Measurements from ENCODE around the gene MGP.

The MGP gene

DNA sequence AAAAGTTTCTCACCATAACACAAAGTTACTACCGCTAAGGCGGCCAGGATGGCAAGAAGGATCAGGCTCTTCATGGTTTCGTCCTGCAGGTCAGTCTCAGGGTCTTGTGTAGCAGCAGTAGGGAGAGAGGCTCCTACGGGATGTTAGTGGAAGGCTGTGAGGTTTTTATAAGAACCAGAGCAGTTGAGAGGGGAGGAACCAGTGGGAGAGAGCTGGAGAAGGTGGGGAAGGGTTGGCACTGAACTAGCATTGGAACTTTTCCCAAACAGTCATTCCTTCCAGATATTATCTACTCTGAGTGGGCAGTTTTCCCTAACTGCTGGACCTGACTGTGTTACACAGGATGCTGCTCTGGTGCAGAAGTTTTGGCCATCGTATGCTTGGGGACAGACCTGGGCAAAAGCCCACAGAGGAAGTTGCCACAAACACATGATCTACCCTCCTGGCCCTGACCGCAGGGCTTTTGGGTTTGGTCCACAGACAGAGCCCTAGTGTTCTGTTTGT lies at the start of gene MGP:
MGP (minus strand) TSS at position 137 of the 504 bp plus-strand sequence; CDS start at position 74, 63 bp downstream.
- DNase-seq (ENCODE audit: low spot score): no peak

DNA sequence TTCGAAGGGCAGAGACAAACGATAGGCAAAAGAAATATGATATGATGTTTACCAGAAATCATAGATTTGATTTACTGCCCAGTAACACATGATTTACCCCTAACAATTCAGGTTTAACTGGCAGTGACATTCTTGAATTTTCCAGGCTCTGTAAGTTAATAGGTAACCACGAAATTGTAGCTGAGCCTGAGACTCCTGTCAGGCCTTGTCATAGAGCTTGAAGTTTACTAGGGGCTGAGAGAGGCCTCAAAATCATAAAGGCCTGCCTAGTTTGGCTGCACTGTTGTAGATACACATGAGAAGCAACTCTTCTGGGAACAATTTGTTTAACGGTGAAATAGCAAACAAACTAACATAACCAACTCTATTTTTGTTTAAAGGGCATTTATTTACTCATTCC lies 49.4 kb upstream of the MGP start:
- no peak for DNase-seq (ENCODE audit: low spot score)

DNA sequence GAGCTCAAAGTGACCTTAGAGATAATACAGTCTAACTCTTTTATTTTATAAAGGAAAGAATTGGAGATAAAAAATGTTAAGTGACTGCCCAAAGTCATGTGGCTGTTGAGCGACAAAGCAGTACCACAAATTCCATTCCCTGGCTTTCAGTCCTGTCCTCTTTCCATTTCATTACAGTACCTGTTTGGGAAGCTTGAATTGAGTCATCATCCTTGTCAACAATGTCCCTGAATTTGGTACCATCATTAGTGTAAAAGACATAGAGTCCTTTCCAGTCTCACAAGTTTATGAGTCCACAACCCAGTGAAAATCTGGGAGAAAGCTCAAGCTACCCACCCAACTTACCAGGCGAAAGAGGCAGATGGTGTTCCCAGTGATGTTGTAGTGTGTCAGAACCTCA lies 48.9 kb upstream of the MGP start:
- DNase-seq (ENCODE audit: low spot score): no peak

DNA sequence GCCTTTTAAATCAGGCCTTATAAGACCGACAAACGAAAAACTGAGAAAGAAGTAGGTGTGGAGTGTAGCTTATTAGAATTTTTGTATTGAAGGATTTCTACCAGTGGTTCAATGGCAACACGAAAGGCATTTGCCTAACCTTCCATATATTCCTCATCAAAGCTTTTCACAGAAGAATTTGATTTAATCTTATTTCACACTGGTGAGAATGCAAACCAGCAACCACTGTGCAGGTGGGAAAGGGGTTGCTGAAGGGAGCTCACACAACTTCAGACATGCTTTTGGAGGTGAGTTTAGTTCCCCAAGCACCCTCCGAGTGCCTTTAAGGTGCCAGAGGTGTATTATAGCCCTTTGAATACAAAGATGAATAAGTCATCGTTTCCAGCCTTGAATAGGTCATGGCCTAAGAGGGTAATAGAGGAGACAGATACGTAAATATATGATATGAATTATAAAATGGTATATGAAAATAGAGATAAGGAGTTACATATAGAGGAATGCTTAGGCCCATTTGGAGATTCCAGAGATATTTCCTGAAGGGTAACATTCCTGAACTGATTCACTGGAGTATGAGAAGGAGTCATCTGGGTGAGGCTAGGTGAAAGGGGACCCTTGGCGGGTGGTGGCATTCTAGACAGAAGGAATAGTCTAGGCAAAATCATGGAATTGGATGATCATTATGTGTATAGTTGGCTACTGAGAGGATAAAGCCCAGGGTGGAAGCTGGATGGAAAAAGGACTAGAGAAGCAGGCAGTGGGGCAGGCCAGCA lies 46.3 kb upstream of the MGP start:
- DNase-seq (ENCODE audit: low spot score): no peak

DNA sequence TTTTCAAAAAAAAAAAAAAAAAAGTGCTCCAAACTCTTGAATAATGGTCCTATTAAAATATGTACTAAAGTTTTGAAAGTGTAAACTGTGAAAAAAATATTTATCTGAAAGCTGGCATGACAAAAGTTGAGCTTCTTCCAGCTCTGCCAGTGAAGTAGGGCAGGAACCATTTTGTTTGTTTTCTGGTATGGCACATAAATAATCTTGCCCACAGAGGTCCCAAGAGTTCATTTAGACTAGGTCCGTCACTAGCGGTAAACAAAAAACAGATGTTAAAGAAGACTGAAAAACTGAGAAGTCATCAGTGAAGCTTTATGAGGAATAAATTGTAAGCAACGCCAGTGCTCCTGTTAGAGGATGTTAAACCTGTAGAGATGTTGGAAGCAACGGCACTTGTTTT lies 45.7 kb upstream of the MGP start:
- DNase-seq (ENCODE audit: low spot score): no peak

DNA sequence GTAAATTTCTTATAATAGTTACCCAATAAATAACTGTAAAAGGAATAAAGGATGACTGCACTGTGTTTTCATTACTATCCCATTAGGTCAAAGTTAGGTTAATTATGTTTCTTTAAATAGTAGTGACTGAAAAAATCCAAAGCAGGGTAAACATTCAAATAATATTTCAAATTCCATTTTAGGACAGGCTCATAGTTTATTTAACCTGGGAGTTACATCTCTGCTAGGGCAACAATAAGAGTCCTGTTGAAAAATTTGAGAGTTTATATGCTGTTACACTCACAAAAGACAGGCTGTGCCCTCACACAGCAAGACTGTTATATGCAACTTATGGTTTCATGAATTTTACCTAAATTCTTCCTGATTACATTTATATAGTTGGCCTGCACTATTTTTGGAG lies 44.6 kb upstream of the MGP start:
- DNase-seq (ENCODE audit: low spot score): no peak

DNA sequence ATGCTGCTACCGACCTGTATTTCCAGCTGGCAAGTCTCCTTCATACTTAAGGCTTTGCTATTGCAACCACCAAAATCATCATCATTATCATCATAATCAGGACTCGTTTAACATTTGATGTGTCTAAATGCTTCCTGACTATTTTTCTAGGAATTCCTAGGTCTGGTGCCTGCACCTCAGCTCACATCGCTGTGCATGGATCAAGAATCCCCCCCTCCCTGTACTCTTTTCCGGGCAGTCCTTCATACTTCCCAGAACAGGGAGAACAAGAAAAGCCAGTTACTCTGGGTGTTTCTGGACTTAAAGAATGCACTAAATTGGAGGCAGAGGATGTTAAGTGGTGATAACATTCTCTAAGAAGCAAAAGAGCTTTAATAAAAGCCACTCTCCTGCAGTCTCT lies 43.3 kb upstream of the MGP start:
- DNase-seq (ENCODE audit: low spot score): no peak

DNA sequence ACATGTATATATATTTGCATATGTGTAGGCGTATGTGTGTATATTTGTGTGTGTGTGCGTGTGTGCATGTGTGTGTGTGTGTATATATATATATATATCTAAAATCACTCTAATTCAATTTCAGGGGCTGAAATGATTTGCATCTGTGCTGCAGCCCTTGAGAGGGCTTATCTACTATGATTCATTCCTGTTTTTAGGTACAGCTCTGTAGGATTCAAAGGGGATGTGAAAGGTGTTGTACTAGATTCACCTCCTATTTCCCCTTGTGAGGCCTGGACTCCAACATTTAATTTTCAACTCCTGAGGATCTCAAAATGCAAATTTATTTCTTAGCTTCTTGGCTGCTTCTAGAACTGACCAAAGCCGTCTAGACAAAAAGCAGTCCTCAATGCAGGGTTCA lies 41.6 kb upstream of the MGP start:
- no peak for DNase-seq (ENCODE audit: low spot score)

DNA sequence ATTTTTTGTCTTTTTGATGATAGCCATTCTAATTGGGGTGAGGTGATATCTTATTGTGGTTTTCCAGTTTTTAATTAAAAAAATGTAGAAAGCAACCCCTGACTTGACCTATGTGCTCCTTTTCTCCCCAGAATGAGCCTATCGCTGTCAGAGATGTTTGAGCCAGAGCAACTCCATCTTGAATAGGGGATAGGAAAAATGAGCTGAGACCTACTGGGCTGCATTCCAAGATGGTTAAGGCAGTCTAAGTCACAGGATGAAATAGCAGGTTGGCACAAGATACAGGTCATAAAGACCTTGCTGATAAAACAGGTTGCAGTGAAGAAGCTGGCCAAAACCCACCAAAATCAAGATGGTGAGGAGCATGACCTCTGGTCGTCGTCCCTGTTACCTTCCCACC lies 38.9 kb upstream of the MGP start:
- no peak for DNase-seq (ENCODE audit: low spot score)

DNA sequence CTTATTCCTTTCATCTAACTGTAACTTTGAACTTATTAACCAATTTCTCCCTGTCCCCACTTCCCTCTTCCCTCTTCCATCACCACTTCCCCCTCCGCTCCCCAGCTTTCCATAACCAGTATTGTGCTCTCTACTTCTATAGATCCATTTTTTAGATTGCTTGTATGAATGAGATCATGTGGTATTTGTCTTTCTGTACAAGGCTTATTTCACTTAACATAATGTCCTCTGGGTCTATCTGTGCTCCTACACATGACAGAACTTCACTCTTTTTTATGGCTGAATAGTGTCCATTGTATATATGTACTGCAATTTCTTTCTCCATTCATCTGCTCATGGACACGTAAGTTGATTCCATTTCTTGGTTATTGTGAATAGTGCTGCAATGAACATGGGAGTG lies 38.3 kb upstream of the MGP start:
- DNase-seq (ENCODE audit: low spot score): no peak

DNA sequence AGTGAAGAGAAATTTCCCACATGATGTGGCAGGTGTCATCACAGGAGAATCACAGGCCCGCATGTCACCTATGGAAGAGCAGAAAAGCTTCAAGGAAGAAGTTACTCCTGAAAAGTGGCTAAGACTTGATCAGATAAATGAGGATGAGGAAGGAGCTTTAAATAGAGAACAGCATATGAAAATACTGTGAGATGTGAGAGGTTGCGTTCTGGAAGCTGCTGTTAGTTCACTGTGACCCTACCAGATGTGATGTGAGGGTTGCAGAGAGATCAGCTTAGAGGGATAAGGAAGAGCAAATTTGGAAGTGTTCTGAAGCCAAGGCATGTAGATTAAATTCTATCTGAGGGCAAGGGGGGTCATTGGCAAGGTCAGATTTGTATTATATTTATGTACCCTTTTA lies 35.6 kb upstream of the MGP start:
- no peak for DNase-seq (ENCODE audit: low spot score)

DNA sequence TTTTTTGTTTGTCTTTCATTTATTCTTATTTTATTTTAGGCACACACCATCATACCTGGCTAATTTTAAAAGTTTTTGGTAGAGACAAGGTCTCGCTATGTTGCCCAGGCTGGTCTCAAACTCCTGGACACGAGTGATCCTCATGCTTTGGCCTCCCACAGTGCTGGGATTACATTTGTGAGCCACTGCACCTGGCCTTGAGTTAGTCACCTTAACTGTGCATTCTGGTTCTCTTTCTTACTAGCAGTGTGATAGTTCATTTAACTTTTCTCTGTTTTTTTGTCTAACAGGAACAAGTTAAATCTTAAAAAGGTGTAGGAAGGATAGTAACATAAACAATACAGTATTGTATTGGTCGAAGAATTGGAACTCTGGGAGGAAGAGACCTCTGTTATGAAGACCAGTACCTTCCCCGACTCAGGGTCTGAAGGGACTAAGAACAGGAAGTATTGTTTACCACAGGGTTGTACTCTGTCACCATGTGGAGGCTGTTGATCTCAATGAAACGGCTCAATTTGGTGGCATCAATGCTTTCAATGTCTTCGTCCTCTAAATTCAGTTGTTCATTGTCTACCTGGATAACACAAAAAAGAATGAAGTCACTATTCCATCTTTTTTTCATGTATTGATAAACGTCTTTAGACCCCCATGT lies 34.9 kb upstream of the MGP start:
- DNase-seq (ENCODE audit: low spot score): no peak

DNA sequence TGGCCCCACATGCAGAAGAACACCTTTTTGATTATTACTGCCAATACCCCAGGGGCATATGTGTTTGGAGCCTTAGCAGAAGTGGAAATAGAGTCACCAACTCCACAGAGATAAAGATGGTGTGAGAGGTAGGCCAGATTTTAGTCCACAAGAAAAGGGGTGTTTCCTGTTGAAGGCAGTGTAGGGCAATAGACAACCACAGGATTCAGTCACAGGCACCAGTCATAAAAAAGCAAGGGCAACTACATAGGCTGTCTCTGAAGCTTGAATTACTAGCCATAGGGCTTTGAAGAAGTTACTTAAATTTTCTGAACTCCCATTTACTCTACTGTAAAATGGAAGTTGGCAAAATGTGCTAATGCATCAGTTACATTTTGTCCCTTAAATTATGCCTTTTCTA lies 33.8 kb upstream of the MGP start:
- DNase-seq (ENCODE audit: low spot score): no peak

DNA sequence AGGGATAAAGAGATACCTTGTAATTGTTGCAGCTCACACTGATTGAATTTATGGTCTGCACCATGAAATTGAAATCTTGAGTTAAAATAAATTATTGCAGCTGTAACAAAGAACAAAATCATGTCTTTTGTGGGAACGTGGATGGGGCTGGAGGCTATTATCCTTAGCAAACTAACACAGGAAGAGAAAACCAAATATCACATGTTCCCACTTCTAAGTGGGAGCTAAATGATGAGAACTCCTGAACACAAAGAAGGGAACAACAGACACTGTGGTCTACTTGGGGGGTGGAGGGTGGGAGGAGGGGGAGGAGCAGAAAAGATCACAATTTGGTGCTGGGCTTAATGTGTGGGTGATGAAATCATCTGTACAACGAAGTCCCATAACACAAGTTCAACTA lies 30.1 kb upstream of the MGP start:
- no peak for DNase-seq (ENCODE audit: low spot score)

DNA sequence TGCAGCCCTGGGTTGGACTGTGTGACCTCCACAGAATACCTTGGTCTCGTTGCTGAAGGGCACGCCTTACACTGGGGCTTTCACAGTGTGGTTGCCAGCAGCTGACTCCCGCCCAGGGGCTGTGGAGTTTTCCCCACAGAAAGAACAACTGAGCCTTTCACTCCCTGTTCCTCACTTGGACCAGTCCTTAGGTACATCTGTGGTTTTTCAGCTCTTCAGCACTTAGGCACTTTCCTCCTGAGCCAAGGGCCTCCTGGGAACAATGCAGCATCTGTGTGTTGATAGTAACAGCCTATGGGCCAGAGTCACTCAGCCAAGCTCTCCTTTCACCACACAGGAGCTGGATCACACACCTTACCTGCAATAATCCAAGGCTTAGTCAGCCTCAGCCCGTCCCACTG lies 27.7 kb upstream of the MGP start:
- DNase-seq (ENCODE audit: low spot score): no peak

DNA sequence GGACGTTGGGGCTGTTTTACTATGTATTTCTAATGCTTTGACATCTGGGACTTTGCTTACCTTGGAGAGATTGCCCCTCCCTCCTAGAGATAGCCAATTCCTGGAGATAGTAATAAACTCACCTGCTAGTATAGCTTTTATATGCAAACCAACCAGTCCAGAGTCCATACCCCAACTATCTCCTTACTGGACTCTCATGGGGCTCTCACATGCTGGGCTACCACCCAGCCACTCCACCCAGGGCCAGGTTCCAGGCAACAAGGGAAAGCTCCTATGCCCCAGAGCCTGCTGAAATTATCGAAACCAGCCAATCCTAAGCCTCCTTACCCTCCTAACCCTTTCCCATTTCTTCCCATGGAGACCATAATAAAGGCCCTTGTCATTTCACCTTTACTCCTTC lies 25.5 kb upstream of the MGP start:
- no peak for DNase-seq (ENCODE audit: low spot score)

DNA sequence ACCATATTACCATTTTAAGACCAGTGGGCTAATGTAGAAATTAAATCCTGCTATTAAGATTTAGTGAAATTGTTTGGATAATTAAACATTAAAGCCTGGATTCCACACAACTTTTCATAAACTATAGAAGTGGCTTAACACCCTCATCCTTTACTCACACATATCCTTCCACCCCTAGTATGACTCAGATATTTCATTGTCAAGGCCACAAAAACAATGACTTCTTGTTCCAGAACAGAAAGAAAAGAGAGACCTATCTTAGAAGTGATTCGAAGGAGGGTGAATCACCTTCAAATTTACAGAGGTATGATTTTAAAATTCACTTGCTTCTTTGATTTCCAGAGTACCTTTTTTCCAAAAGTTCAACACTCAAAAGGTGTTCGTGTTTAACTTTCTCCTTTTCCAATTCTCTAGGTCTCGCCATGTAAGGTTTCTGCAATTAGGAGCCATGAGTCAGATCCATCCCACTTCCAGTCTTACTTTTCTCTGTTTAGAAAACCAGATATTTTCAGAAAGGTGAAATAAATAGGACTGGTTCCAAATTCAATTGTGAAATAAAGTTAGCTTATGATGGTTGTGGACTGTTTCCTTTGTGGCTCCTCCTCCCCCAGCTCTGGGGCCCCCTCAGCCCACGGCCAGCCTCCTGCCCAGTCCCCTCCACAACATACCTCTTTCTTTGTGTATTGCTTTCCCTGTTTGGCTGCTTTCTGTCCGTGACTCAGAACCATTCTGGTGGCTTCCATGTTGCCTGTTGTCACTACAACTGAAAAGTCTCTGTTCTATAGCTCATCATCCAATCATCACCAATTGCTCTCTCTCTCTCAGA lies 24.6 kb upstream of the MGP start:
- no peak for DNase-seq (ENCODE audit: low spot score)

DNA sequence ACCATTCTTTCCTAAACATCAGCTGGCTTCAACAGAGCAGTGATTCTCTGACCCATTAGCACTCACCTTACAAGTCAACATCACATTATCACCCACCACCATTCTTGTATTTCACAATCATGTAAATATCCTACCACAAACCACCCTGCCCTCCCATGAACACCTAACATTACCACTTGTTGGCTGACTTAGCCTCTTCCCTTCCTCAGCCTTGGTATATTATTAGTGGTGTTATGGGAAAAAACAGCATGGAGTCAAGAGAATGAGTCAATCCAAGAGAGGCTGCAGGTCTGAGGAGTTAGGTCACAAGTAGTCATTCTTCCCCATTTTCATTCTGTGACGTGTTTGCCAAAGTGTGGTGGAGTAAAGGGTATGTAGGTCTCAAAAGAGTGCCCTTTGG lies 22.3 kb upstream of the MGP start:
- DNase-seq (ENCODE audit: low spot score): no peak

DNA sequence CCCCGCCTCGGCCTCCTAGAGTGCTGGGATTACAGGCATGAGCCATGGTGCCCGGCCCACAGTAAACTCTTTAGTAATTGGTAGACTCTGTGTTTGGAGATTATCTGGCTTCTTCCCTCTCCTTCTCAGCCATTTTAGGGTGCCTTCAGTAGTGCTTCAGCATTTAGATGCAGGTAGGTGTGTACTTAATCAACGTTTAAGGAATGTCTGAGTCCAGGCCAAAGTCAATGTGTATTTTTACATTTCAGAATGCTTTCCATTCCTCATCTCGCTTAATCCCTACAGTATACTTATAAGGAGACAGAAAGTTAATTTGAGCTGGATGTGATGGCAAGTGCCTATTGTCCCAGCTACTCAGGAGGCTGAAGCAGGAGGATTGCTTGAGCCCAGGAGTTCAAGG lies 20.5 kb upstream of the MGP start:
- DNase-seq (ENCODE audit: low spot score): no peak

DNA sequence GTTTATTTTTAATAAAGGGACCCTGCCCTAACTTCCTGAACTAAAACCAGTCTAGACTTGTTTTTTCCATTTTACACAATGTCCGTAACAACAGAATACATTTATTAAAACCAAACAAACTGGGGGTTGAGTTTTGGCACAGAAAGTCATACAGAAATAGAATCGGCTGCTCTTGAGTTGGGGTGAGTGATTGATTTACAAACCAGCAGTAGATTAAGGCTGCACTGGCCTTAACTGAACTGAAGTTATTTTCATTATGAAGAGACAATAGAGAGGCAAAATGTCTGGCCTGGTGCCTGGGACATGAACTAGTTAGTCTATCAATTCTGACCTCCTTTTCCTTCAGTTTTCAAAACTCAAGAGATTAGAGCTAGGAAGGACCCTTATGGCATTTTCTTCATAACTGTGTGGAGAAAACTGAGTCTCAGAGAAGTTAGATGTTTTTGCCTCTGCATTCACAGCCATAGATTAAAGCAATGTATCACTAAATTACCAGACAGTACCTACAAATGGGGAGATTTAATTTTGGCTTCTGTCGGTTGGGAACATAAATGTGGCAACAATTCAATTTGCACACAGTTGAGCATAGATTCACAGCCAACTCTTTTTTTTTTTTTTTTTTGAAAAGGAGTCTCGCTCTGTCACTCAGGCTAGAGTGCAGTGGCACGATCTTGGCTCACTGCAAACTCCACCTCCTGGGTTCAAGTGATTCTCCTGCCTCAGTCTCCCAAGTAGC lies 19.8 kb upstream of the MGP start:
- no peak for DNase-seq (ENCODE audit: low spot score)

DNA sequence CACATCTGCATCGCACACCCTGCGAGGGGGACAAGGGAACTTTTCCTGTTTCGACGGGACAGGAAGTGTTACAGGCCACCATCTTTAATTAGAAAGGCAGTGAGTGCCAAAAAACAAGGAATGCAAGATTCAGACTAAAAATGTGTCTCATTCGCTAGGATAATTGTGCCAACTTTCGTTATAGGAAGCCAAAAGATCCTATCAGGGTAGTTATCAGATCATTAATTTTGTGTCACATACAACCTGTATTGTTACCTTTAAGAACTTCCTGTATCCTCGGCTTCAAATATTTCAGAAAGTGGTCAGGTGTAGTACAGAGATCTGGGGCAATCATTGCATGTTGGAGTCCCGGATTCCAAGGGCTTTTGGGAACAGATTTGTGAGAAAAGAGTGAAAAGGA lies 19.2 kb upstream of the MGP start:
- DNase-seq (ENCODE audit: low spot score): no peak

DNA sequence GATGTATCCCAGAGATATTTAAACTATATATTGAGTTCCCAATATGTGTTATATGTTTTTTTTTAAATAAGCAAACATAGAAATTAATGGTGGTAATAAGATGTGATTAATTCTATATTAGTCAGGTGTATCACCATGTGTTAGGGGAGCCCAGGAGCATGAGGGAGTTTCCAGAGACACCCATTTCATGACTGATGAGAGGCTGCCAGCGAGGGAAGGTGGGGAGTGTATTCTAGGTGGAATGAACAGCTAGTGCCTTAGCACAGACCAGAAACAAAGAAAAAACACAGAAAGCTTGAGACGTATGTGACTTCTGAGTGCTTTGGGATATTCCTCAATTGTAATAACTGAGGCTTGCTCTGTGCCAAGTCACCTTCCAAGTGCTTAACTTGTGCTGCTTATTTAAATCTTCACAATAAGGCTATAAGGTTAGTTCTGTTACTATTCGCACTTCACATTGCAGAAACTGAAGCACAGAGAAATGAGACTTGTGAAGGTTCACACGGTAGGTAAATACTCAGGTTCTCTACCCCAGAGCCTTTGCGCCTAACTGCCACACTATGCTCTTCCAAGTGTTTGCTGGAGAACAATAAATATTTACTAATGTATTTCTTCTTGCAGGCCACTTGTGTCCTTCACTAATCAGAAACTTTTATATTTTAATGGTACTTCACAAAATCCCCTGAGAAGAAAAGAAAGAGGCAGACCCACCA lies 17.9 kb upstream of the MGP start:
- no peak for DNase-seq (ENCODE audit: low spot score)

Data from hematopoietic multipotent progenitor cell treated with erythropoietin and hydrocortisone succinate and interleukin-3 and kit ligand, for 15 days (in vitro differentiated cells).